ENCODE data around the gene RIPK4. TPM values are rescaled to one million over a fixed set of nuclear protein-coding genes. Genes with fewer than 3 reads are reported as not detected.

The RIPK4 gene
- total and polyA plus RNA-seq, 7 donors = 0.01 TPM; not detected in 6

GRCh38 chr21:41768437-41769042 is 1.7 kb upstream of the RIPK4 start:
- DNase-seq (no peak), ATAC-seq (peak in 1 of 4 donors; percentile 30)
- TF ChIP-seq, protein P1, sequence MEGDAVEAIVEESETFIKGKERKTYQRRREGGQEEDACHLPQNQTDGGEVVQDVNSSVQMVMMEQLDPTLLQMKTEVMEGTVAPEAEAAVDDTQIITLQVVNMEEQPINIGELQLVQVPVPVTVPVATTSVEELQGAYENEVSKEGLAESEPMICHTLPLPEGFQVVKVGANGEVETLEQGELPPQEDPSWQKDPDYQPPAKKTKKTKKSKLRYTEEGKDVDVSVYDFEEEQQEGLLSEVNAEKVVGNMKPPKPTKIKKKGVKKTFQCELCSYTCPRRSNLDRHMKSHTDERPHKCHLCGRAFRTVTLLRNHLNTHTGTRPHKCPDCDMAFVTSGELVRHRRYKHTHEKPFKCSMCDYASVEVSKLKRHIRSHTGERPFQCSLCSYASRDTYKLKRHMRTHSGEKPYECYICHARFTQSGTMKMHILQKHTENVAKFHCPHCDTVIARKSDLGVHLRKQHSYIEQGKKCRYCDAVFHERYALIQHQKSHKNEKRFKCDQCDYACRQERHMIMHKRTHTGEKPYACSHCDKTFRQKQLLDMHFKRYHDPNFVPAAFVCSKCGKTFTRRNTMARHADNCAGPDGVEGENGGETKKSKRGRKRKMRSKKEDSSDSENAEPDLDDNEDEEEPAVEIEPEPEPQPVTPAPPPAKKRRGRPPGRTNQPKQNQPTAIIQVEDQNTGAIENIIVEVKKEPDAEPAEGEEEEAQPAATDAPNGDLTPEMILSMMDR (IDR thresholded peaks at IDR 0.05) = no peak
- Histone ChIP-seq H3K27me3 (ENCODE audit: insufficient read depth in 3 of 3, low read length in 2 of 3) (peaks cover 0 to 95% (median 30%) of the 10 kb centered on the region in 3 donors), H3K9me3 (no peaks in the 10 kb centered on the region), H3K4me3 (peak overlapping the region; percentile 46), H3K4me1 (peaks cover 3% of the 10 kb centered on the region), H3K36me3 (ENCODE audit: insufficient read depth in 1 of 2, low read depth in 1 of 2) (no peaks in the 10 kb centered on the region), H3K27ac (no peak overlapping the region)
- intact Hi-C loops (cut with DNase I) = no loop called here
- WGBS, 3 donors = 4% methylated on average over 17 of the region's 17 CpGs

- peaks cover 0 to 95% (median 29%) of the 10 kb centered on the region in 3 donors for H3K27me3 ChIP-seq (ENCODE audit: insufficient read depth in 3 of 3, low read length in 2 of 3)
- intact Hi-C loops (cut with DNase I) = no loop called here
- 21 to 34% (median 23%) methylated on average over 26 of the region's 26 CpGs for WGBS, 3 donors
Measured at GRCh38 chr21:41767606-41768436, 969 bp upstream of the RIPK4 start.

DNA sequence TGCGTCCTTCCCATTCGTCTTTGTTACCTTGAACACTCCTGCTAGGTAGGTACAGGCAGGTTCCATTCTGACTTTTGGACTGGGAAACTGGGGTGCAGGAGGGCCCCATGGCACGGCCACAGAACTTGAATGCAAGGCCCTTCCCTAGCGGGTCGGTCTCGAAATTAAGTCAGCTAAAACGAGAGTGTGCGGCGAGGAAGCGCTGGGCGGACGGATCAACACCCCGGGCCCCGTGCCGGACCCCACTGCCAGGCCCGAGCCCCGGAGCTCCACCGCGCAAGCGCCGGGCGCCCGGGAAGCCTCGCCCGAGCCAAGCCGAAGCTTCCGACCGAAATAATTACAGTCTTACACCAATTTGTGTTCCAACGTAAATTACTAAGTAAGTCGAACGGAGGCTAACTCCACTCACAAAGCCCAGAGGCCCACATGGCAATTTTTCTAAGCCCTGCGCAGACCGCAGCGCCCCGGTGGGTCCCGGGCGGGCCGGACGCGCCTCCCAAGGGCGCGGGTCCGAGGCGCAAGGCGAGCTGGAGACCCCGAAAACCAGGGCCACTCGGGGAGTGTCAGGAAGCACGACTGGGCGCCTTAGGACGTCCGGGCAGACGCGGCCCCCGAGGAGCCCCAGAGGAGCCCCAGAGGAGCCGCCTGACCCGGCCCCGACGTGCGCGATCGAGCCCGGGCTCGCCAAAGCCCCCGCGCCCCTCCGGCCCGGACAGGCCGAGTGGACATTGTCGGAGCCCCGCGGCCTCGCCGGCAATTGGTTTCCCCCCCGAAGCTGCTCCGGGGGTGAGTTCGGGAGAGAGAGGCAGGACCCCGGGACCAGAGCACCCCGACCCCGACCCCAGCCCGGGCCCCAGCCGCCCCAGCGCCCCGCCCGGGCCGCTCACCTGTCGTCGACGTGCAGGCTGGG is 624 bp downstream of the RIPK4 start:
- Histone ChIP-seq H3K27me3 (ENCODE audit: insufficient read depth in 3 of 3, low read length in 2 of 3) (peaks cover 0 to 96% (median 28%) of the 10 kb centered on the region in 3 donors), H3K36me3 (ENCODE audit: insufficient read depth in 1 of 2, low read depth in 1 of 2) (no peaks in the 10 kb centered on the region), H3K4me1 (peaks cover 3% of the 10 kb centered on the region), H3K4me3 (peak overlapping the region; percentile 25), H3K9me3 (no peaks in the 10 kb centered on the region), H3K27ac (no peak overlapping the region)
- WGBS, 3 donors = 26 to 37% (median 31%) methylated on average over 71 to 88 of the region's 88 CpGs
- intact Hi-C loops (cut with DNase I) = no loop called here
- TF ChIP-seq, protein P1 (IDR thresholded peaks at IDR 0.05) = no peak
- no peak for DNase-seq
- no peak for ATAC-seq

More at GRCh38 chr21:41767606-41768436, 969 bp upstream of the RIPK4 start:
- no peak for ATAC-seq
- Histone ChIP-seq H3K9me3 (no peaks in the 10 kb centered on the region), H3K4me1 (peaks cover 3% of the 10 kb centered on the region), H3K36me3 (ENCODE audit: insufficient read depth in 1 of 2, low read depth in 1 of 2) (no peaks in the 10 kb centered on the region), H3K4me3 (no peak overlapping the region), H3K27ac (no peak overlapping the region)
- no peak for DNase-seq
- TF ChIP-seq, protein P1 (IDR thresholded peaks at IDR 0.05) = no peak

DNA sequence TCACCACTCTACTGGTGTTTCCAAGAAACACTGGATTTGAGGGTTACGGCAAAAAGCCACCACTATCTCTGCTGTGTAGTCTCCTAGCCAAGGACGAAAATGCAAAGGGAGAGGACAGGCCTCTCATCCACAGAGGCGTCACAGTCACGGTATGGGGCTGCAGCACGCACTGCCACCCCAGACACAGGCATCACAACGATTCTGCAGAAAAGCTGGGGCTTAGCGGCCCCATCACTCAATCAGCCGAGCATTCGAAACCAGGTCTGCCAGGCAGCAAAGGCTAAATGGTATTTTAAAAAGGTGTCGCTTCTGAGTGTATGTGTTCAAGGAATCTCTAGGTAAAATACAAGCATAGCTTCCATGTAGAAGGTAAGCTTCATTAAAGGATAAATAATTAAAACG is 1.4 kb downstream of the RIPK4 start:
- H3K9me3 ChIP-seq = no peaks in the 10 kb centered on the region
- TF ChIP-seq, protein P1 (IDR thresholded peaks at IDR 0.05) = no peak
- no peaks in the 10 kb centered on the region for H3K36me3 ChIP-seq (ENCODE audit: insufficient read depth in 1 of 2, low read depth in 1 of 2)
- ATAC-seq (no peak), DNase-seq (no peak)
- no peak overlapping the region for H3K27ac ChIP-seq
- H3K4me3 ChIP-seq = no peak overlapping the region
- H3K27me3 ChIP-seq (ENCODE audit: insufficient read depth in 3 of 3, low read length in 2 of 3) = peaks cover 0 to 98% (median 28%) of the 10 kb centered on the region in 3 donors
- intact Hi-C loops (cut with DNase I) = no loop called here
- H3K4me1 ChIP-seq = peaks cover 3% of the 10 kb centered on the region
- 79 to 87% (median 83%) methylated on average over 11 of the region's 11 CpGs for WGBS, 3 donors

Data from psoas muscle (tissue), 8 donors.